Prostate gland (tissue), 2 donors: ENCODE measurements around the gene TNS1. TPM values are rescaled to one million over a fixed set of nuclear protein-coding genes. Genes with fewer than 3 reads are reported as not detected.
A peak's percentile ranks its signal among the peaks of the same experiment; 100 is the strongest.

Experiments used
- DNase-seq: peaks from one replicate; pipeline ENCODE4 v3.0.0-alpha.2; 2019; ENCODE audit warnings: low spot score
- H3K27ac ChIP-seq, 2 donors: fragments of 200-600 bp; sonication (generic); 2 replicates each; pipeline ENCODE4 v1.5.1; 2017 to 2019
- H3K27me3 ChIP-seq: fragments of 200-600 bp; sonication (generic); replicated peaks from 2 replicates; pipeline ENCODE4 v1.5.1; 2019; ENCODE audit not compliant: insufficient read depth
- H3K36me3 ChIP-seq, 2 donors: fragments of 200-600 bp; sonication (generic); 1 replicate in 1 of 2; 2 replicates in 1 of 2; pipeline versions ENCODE4 v1.5.1 to v1.8.1; 2017 to 2019
- H3K4me1 ChIP-seq: fragments of 200-600 bp; sonication (generic); replicated peaks from 2 replicates; pipeline ENCODE4 v1.5.1; 2019
- H3K4me3 ChIP-seq, 2 donors: fragments of 200-600 bp; sonication (generic); 2 replicates each; pipeline ENCODE4 v1.5.1; 2017 to 2019
- H3K9me3 ChIP-seq: fragments of 200-600 bp; sonication (generic); 2 replicates; pipeline ENCODE4 v1.5.1; 2017
- CTCF ChIP-seq, 4 experiments: fragments of 200-600 bp in 2 of 4; fragments of 450-650 bp in 2 of 4; sonication (generic) in 2 of 4; IDR thresholded peaks; 1 replicate in 3 of 4; 2 replicates in 1 of 4; pipeline ENCODE4 v1.5.1; 2016 to 2019; ENCODE audit warnings: antibody characterized with exemption in 4 of 4, mild to moderate bottlenecking in 2 of 4, moderate library complexity in 2 of 4
- POLR2A ChIP-seq: fragments of 450-650 bp; IDR thresholded peaks from one replicate; pipeline ENCODE4 v1.6.1; 2016; ENCODE audit warnings: antibody characterized with exemption, mild to moderate bottlenecking
- POLR2AphosphoS5 ChIP-seq: sonication (generic); formaldehyde crosslinking; IDR thresholded peaks from one replicate; pipeline ENCODE4 v1.6.1; 2017; ENCODE audit warnings: antibody characterized with exemption
- WGBS: methylation state at CpG from one replicate; pipeline ENCODE4 v1.1.5; 2018; 5-methylcytosine and 5-hydroxymethylcytosine counted together
- intact Hi-C: fragments of 100-400 bp; cut with DNase I; formaldehyde crosslinking; loops from one replicate; pipeline ENCODE4 v1.14.2; 2022
- total RNA-seq, 2 donors: library from RNA; depleted of rRNA; stranded (reverse); fragments of >200 nt; gene quantifications; one replicate each; pipeline ENCODE4 v1.1.0, GENCODE V29; 2016

Gene TNS1
- total RNA-seq, 2 donors from 2014 or later, result 238 to 659 TPM

- H3K27ac ChIP-seq, result peak overlapping the region; percentile 72 to 84
- intact Hi-C loops, result no loop called here
- no peak for DNase-seq
Measured at GRCh38 chr2:217954469-217954868, 48.3 kb downstream of the TNS1 start.

GRCh38 chr2:217954051-217954450, 48.7 kb downstream of the TNS1 start:
- intact Hi-C loops, result no loop called here
- Histone ChIP-seq H3K27me3 (no peaks in the 10 kb centered on the region), H3K27ac (peak overlapping the region; percentile 72 to 84), H3K4me3 (no peak overlapping the region), H3K36me3 (no peaks in the 10 kb centered on the region), H3K9me3 (no peaks in the 10 kb centered on the region), H3K4me1 (peaks cover 14% of the 10 kb centered on the region)
- 85% methylated on average over 9 of the region's 9 CpGs for WGBS
- no peak for TF ChIP-seq CTCF (IDR thresholded peaks at IDR 0.05)
- no peak for TF ChIP-seq POLR2A
- TF ChIP-seq POLR2AphosphoS5, result no peak
- no peak for DNase-seq

More at GRCh38 chr2:217954469-217954868, 48.3 kb downstream of the TNS1 start:
- WGBS, result 47% methylated on average over 3 of the region's 3 CpGs
- H3K4me1 ChIP-seq, result peaks cover 14% of the 10 kb centered on the region
- H3K4me3 ChIP-seq, result no peak overlapping the region
- H3K36me3 ChIP-seq, result no peaks in the 10 kb centered on the region
- no peaks in the 10 kb centered on the region for H3K27me3 ChIP-seq
- TF ChIP-seq POLR2A, result no peak
- TF ChIP-seq CTCF (IDR thresholded peaks at IDR 0.05), result no peak
- no peak for TF ChIP-seq POLR2AphosphoS5
- H3K9me3 ChIP-seq, result no peaks in the 10 kb centered on the region

GRCh38 chr2:217953531-217953932, 49.3 kb downstream of the TNS1 start:
- Histone ChIP-seq H3K9me3 (no peaks in the 10 kb centered on the region), H3K27me3 (no peaks in the 10 kb centered on the region), H3K36me3 (no peaks in the 10 kb centered on the region), H3K4me3 (no peak overlapping the region), H3K27ac (peak overlapping the region; percentile 72 to 84), H3K4me1 (peaks cover 14% of the 10 kb centered on the region)
- TF ChIP-seq POLR2A, result no peak
- TF ChIP-seq POLR2AphosphoS5, result no peak
- no peak for TF ChIP-seq CTCF (IDR thresholded peaks at IDR 0.05)
- no peak for DNase-seq
- intact Hi-C loops, result no loop called here
- WGBS, result 13% methylated on average over 6 of the region's 6 CpGs

GRCh38 chr2:217953011-217953481, 49.7 kb downstream of the TNS1 start:
- TF ChIP-seq POLR2AphosphoS5 (peak; percentile 33), CTCF (IDR thresholded peaks at IDR 0.05) (no peak), POLR2A (no peak)
- Histone ChIP-seq H3K4me1 (peaks cover 14% of the 10 kb centered on the region), H3K36me3 (no peaks in the 10 kb centered on the region), H3K27me3 (no peaks in the 10 kb centered on the region), H3K4me3 (no peak overlapping the region), H3K9me3 (no peaks in the 10 kb centered on the region), H3K27ac (peak overlapping the region; percentile 72 to 84)
- no peak for DNase-seq
- intact Hi-C loops, result no loop called here
- WGBS, result 44% methylated on average over 7 of the region's 7 CpGs

- intact Hi-C loops, result no loop called here
- Histone ChIP-seq H3K36me3 (no peaks in the 10 kb centered on the region), H3K4me1 (peaks cover 14% of the 10 kb centered on the region), H3K27ac (peak overlapping the region; percentile 72 to 84), H3K27me3 (no peaks in the 10 kb centered on the region), H3K4me3 (no peak overlapping the region), H3K9me3 (no peaks in the 10 kb centered on the region)
- no peak for TF ChIP-seq CTCF (IDR thresholded peaks at IDR 0.05)
- no peak for TF ChIP-seq POLR2A
- TF ChIP-seq POLR2AphosphoS5, result no peak
- WGBS, result 95% methylated on average over 7 of the region's 7 CpGs
- no peak for DNase-seq
Measured at GRCh38 chr2:217952409-217952808, 50.4 kb downstream of the TNS1 start.
